UCSD-AML1 (cell line): ENCODE measurements around the gene CALR3.
"Not testable (repeated sequence)": the region's sequence is repeated elsewhere in the genome, so short reads cannot be mapped to it uniquely, and the experiment has no call there.

Experiments
- DNase-seq: peaks from one replicate; lab custom pipeline; 2025; ENCODE audit not compliant: unreplicated experiment; lab: John Stamatoyannopoulos, UW

CALR3 gene

DNA sequence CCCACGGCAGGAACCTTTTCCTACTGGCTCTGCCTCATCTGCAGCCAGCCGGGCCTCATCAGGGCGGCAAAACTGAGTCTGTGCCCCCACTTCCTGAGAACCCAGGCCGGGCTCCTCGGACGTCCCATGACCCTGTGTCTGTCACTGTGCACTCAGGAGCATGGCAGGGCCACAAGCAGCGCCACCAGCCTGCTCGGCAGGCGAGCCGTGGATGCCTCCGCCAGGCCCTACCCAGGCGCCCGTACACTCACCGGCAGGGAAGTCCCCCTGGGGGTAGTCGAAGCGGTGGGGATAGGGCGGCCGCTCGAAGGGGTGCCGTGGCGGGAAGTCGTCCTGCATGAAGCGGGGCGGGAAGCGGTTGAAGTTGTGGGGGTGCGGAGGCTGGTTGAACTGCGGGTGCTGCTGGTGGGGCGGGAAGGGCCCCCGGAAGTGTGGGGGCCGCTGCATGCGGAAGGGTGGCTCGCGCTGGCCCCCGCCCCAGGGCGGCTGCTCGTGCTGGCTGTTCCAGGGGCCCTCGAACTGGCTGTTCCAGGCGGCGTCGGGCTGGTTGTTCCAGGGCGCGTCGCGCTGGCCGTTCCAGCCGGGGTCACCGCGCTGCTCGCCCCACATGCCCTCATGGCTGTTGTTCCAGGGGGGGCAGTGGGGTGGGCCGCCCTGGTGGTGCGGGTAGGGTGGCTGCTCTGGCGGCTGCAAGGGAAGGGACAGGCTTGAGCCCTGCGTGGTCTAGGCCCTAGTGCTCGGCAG lies 29.2 kb upstream of the CALR3 start:
- no peak for DNase-seq

DNA sequence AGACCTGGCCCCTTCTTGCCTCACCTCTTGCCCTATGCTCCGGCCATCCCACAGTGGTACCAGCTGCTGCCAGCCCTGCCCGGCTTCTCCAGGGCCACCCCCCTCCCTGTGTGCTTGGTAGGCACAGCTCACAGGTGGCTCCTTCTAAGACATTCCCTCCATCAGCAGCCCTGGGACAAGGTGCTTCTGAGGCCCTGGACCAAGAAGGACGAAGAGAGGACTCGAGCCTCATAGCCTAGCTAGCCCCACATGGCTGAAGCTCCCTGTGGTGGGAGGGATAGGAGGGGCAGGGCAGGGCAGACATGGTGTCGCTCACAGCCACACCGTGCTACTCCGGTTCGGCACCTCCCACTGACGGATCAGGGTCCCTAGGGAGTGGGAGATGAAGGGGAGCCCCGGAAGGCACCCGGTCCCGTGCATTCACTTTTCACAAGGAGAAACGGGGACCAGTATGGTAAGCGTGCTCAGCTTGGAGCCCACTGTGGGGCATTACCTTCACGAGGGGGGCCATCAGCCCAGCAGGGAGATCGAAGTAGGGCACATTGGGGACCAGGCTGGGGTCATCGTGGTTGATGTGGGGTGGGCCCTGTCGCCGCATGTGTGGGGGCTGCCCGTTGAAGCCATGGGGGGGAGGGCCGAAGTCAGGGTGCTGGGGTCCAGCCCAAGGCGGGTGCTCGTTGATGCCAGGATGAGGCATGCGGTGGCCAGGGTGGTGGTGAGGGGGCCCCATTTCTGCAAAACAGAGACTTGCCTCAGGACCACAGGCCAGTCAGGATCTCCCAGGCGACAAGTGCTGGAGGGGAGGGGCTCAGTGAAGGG lies 26.8 kb upstream of the CALR3 start:
- no peak for DNase-seq

DNA sequence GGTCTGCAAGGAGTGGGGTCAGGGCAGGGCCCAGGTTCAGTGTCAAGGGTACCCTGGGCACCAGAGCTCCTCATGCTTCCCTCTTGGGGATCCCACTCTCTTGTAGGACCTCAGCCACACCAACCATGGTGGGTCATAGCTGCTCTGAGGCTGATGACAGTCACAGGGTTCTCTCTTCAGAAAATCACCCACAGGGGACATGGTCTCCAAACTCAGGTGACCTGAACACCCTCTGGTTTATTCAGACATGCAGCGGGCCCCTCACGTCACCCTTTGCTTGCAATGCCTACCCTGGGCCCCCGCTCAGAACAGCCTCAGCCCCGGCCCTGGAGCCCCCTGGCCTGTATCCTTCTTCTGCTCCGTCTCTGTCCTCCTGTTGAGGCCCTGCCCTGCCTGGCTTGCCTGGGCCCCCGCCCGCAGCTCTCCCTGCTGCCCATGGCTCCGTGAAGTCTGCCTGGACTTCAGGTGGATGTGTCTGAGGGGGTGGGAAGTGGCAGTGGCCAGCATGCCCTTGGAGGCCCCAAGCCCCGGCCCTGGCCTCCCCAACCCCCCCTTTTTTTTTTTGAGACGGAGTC lies 25.8 kb upstream of the CALR3 start:
- DNase-seq = no peak

DNA sequence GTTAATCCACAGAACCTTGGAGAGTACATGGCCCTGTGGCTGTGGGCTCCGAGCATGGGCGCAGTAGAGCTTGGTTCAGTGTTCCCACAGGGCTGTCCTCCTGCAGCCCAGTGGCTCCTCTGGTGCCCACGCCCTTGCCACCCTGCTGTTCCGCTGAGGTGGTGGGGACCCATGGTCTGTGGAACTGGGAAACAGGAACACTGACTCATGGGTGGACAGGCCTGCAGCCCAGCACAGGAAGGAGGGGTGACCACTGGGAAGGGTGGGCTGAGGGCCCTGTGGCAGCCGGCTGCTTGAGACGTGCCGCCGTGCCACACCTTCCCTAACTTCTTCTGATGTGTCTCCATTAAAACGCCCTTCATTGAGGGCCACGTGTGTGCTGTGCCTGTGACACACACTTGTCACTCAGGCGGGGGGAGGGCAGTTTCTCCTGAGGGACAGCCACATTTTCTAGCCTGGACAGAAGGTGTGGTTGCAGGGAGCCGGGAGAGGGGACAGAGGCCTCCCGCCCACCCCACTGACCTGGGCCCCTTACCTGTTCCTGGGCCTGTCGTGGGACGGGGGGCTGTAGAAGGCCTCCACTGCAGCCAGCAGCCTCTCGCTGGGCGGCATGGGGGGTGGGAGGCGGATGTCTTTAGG lies 25.1 kb upstream of the CALR3 start:
- no peak for DNase-seq

DNA sequence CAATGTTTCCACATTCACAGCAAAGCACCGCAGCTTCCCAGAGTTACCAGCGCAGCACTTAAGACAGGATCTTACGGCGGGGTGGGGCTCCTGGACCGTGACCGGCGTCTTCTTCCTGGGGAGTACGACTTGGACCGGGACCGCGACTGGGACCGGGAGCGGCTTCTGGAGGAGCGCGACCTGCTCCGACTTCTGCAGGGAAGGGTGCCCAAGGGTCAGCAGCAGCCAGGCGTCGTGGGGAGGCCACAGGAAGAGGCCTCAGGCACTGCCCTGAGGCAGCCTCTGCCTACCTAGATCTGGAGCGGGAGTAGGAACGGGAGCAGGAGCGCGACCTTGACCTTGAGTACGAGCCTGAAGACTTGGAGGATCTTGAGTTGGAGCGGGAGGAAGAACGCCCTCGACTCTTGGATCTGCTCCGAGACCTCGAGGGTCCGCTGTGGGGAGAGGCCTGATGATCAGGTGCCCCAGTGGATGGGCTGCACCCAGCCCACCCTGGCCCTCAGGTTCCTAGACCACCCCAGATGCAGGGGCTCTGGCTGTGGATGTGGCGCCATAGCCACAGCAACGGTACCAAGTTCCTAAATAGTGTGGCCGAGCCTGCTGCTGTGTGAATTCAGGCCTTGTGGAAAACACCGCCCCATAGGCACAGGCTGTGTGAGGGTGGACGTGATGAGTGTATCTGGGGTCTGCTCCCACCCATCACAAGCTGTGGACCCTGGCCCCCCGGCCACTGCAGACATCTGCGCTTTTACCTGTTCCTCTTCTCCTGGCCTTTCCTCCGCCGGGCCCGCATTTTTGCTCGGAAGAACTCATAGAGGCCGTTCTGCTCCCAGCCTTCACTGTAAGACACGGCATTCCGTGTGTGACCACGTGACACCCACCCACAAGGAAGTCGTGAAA lies 24.4 kb upstream of the CALR3 start:
- no peak for DNase-seq

DNA sequence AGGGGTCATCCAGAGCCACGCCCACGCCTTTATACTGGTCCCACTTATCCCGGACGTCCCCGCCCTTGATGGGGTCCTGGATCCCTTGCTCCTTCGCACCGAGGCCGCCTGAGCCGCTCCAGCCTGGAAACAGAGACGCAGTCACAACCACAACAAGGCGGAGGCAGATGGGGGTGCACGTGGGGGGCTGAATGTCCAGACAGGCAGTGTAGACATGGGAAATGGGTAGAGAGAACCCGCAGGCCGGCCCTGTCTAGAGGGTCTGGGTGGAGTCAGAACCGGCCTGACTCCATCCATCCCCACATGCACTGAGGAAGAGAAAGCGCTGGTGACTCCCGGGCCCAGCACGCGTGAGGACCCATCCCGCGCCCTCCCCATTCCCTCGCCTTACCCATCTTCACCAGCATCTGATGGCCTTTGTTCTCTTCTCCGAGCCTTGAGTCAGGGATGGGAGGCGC lies 23.3 kb upstream of the CALR3 start:
- no peak for DNase-seq

DNA sequence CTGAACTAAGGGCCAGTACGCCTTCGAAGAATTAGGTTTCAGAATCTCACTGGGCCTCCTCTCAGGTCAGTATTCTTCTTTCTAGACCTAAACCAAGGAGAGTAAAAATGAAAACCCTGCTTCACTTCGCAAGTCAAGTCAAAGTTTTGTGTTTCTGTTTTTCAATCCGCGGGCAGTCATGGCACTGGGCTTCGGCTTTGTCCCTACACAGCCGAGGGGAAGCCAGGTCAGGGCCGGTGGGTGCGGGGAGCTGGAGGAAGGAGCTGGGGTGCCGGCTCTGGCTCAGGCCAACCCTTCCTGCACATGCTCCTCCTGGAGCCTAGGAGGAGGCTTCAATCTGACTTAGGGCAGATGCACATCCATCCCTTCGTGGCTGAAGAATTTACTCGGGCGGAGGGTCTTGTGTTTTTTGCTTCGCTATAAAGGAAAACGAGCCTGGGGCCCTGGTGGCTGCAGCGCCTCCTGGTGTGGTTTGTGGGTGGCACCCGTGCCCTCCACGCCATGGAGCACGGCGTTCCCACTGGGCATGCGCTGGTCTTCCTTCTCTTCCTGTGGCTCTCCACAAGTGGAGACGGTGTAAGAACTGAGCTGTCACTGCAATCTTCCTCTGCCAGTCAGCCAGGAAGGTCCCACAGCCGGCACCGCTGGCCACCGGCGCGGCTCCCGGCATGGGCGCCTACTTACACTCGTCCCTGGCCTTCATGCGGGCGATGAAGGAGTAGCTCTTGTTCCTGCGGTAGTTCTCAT lies 22.7 kb upstream of the CALR3 start:
- no peak for DNase-seq

DNA sequence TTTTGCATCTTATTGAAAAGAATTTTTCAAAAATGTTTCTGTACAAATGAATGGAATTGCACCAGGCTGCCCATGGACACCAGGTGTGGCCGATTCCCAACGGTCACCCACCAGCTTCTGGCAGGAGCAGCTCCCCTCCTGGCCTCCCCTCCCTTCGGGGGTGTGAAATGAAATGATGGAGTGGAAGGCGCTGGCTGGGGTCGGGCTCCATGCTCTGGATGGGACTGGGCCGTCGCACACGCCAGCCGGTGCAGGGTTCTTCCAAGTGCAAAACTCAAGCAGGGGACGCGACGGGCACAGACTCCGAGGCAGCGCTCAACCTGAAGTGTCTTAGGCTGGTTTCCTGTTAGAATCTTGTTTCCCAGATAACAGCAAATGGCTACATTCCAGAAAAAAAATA lies 22.1 kb upstream of the CALR3 start:
- no peak for DNase-seq

DNA sequence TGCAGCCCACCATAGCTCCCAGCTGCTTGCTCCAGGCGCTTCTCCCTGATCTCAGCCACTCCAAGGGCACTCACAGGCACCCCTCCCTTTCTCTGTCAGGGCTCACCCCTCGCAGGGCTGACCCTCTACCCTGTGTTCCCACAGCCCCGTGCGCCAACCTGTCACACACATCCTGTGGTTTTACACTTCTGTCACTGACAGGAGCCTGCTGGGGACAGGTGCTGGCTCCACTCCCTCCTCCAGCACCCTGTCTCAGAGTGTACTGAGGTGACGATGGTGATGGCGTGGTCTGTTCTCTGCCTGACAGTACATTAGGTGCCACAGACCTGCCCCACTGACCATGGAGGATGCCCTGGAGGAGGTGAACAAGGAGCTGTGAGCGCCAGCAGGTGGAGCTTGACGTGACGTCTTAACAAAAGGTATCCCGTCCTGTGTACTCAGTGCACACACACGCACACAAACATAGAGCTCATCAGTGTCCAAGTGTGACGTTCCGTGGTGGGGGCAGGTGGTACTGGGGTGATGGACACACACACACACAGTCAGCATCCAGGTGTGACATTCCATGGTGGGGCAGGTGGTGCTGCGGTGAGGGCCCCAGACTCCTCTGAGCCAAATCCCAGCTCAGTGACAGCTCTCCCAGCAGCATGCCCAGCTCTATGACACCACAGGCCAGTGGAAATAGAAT lies 21.1 kb upstream of the CALR3 start:
- DNase-seq = no peak

DNA sequence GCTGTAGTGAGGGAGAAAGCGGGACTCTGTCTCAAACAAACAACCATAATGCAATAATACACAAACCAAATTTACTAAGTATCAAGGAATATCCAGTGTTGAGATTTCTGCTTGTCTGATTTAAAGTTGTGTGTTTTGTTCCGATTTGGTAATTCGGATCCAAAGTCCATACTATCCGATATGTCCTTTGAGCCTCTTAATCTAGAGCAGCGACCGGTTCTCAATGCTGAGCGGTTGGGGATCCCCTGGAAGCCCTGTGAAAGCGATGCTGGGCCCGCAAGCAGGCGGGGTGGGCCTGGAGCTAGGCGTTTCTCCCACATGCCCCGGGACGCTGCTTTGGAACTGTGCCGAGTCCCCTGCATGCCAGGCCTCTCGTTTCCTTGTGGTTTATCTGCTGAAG lies 20.4 kb upstream of the CALR3 start:
- no peak for DNase-seq

DNA sequence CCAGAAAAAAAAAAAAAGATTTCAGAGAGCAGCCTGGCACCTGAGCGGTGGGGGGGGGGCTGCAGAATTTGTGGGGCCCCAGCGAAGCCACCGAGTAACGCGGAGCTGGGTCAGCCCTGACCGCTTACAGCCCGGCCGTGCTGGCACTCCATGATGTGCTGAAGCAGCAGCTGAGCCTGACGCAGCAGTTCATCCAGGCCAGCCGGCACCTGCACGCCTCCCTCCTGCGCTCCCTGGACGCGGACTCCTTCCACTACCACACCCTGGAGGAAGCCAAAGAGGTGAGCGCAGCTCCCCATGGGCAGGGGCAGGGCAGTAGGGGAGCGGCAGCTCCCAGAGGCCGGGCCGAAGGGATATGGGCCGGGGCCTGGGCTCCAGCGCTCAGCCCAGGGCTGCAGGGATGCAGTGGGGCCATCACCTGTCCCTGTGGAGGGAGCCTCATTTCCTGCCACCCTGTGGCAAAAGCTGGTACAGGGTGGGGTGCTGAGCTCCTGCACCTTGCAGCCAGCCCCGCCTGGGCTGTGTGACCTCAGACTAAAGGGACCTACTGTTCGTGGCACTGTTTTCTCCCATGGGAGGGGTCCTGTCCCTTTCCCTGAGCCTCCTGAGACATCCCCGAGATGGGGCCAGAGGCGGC lies 18.5 kb upstream of the CALR3 start:
- DNase-seq = no peak

DNA sequence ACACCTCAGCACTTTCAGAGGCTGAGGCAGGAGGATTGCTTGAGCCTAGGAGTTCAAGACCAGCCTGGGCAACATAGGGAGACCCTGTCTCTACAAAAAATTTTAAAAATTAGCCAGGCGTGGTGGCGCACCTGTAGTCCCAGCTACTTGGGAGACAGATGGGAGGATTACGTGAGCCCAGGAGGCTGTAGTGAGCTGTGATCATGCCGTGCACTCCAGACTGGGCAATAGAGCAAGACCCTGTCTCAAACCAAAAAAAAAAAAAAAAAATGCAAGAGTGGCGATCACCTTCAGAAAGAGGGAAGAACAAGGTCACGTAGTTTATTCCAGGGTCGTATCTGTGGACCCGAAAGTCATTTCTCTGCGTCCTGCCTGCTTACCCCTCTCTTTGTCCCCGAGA lies 16.6 kb upstream of the CALR3 start:
- not testable (repeated sequence) for DNase-seq

DNA sequence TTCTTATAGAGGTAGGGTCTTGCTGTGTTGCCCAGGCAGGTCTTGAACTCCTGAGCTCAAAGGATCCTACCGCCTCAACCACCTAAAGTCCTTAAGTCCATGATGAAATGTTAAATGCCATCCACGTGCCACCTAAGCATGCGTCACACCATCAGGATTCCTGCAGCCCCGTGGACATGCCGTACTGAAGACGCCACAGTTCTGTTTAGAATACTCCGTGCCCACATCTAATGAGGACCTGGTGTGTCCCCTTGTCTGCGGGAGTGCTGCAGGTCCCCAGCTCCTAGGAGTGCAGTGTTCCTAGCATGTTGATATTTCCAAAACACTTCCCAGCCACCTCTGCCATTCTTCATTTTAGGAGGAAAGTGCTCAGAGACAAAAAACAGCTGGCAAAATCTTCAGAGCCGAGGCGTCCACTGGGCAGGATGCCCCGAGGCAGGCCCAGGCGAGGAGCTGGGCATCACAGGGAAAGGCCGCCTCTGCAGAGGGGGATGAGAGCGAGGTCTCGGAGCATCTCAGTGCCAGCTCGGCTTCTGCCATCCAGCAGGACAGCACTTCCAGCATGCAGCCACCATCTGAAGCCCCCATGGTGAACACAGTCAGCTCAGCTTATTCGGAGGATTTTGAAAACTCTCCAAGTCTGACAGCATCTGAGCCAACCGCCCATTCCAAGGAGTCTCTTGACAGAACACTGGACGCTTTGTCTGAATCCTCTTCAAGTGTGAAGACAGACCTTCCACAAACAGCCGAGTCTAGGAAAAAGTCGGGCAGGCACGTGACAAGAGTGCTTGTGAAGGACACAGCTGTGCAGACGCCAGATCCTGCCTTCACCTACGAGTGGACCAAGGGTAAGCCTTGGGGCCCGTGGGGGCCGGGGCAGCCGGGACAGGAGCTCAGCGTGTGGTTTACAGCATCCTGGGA lies 13.4 kb upstream of the CALR3 start:
- no peak for DNase-seq

DNA sequence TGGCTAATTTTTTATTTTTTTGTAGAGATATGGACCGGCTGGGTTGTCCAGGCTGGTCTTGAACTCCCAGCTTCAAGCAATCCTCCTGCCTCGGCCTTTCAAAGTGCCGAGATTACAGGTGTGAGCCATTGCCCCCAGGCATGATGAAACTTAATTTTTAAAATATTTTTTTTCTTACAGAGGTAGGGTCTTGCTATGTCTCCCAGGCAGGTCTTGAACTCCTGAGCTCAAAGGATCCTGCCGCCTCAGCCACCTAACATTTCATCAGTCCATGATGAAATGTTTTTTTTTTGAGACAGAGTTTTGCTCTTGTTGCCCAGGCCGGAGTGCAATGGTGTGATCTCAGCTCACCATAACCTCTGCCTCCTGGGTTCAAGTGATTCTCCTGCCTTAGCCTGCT lies 12.6 kb upstream of the CALR3 start:
- no peak for DNase-seq

DNA sequence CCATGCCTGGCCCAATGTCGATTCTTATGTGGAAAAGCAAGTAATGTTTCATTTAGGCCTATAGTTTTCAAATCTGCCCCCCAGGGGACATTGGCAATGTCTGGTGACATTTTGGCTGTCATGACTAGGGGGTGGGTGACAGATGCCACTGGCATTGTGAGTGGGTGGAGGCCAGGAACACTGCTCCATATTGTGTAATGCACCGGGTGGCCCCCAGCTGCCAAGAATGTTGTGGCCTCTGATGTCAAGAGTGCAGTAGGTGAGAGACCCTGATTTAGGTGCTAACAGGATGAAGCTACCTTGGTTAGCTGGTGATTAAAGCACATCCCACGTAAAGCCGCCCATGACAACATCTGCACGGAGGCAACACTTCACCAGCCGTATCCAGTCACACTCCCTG lies 11.0 kb upstream of the CALR3 start:
- DNase-seq = no peak

DNA sequence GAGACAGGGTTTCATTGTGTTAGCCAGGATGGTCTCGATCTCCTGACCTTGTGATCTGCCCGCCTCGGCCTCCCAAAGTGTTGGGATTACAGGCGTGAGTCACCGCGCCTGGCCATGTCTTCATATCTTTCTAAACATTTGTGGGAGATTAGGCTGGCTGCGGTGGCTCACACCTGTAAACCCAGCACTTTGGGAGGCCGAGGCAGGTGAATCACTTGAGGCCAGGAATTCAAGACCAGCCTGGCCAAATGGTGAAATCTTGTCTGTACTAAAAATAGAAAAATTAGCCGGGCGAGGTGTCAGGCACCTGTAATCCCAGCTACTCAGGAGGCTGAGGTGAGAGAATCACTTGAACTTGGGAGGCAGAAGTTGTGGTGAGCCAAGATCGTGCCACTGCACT lies 10.2 kb upstream of the CALR3 start:
- DNase-seq = not testable (repeated sequence)

DNA sequence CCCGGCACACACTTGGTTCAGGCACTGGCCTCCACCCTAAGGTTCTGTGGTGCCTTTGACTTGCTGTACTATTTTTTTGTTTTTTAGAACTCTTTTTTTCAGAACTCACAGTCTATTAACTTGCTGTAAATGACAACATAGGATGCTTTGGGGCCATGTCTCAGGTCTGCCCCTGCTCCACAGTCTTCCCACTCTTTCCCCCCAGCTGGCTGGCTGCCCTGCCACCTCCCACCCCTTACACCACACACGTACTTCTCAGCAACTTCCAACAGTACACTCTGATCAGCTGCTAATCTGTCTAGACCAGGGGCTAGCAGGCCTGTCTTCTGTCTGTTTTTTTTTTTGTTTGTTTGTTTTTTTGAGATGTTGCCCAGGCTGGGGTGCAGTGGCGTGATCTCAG lies 8.3 kb upstream of the CALR3 start:
- no peak for DNase-seq

DNA sequence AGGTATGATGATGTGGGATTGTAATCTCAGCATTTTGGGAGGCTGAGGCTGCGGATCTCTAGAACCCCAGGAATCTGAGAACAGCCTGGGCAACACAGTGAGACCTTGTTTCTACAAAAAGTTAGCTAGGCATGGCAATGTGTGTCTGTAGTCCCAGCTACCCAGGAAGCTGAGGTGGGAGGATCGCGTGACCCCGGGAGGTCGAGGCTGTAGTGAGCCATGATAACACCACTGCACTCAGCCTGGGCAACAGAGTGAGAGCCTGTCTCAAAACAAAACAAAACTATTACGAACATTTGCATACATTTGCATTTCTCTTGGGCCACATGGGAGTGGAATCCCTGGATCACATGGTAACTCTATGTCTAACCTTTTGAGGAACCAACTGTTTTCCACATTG lies 1.9 kb upstream of the CALR3 start:
- DNase-seq = no peak
